ENCODE measurements around the gene CELF2.
"Not testable (repeated sequence)": the region's sequence is repeated elsewhere in the genome, so short reads cannot be mapped to it uniquely, and the experiment has no call there.

CELF2 gene

GRCh38 chr10:11178606-11179515, 161.2 kb downstream of the CELF2 start:
- no peak for DNase-seq

DNA sequence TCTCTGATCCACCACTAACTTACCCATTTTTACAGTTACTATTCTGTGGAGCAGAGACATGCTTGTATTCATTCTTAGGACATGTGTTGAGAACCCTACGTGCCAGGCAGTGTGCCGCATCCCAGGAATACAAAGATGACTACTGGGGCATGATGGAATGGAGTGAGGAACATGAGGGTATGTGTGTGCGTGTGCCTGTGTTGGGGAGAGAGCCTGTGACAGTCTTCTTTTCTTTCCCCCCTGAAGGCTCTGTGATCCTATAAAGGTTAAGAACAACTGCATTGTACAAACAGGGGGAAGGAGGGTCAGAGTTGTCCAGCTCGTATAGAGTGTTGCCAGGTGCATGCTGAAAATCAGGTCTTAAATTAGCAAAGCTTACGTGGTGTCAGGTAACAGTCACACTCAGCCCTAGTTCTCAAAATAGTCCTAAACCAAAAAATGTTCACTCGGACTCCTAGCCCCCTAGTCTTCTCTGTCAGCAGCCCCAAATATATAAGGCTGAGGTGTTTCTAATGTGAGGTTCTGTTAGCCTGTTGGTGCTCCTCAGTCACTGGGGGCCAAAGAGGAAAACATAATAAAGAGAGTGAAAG, 161.9 kb downstream of the CELF2 start:
- no peak for DNase-seq

DNA sequence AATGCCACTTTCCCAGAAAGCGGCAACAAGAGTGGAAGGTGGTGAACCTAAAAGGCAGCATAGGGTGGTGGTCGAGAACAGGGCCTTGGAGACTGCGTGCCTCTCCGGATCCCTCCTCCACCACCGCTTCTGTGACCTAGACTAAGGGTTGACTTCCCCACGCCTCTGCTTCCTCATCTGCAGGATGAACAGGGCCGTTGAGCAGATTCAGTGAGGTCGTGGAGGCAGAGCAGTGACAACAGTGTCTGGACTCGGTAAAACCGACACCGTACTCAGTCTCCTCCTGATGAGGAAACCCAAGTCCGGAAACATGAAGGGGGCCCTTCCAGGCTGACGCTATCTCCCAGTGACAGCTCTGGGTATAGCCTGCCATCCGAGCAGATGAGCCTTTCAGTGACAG, 162.6 kb downstream of the CELF2 start:
- DNase-seq = no peak

DNA sequence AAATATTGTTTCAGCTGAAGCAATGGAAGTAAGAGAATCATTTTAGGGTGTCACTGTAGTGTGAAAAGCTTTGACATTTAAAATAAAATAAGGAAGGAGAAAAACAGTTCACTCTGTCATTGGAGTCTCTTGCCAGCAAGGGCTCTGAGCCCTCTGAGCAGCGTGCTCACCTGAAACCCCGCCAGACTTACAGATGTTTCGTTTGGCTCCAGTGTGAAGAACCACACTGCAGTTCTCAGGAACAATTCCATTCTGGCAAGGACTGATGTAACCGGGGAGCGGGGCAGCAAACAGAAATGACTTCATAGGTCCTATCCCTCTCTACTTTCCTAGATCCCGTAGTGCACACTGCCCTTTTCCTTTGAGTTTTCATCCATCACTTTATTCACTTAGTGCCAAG, 164.3 kb downstream of the CELF2 start:
- DNase-seq = no peak

DNA sequence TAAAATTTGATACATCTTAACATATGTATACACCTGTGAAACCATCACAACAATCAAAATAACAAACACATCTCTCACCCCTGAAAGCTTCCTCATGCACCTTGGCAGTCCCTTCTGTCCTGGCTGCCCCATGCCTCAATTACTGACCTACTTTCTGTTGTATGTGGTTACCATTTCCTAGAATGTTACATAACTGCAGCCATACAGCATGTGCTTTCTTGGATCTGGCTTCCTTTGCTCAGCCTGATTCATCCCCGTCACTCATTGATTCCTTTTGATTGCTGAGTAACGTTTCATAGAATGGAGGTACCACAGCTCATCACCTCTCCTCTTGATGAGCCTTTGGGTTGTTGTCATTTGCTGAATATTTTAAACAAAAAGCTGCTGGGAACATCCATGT, 165.3 kb downstream of the CELF2 start:
- DNase-seq = no peak

- DNase-seq = no peak
Measured at GRCh38 chr10:11184093-11184492, 166.4 kb downstream of the CELF2 start.

GRCh38 chr10:11185128-11185665, 167.5 kb downstream of the CELF2 start:
- not testable (repeated sequence) for DNase-seq

GRCh38 chr10:11186374-11186773, 168.7 kb downstream of the CELF2 start:
- no peak for DNase-seq

- no peak for DNase-seq
Measured at GRCh38 chr10:11189582-11190376, 172.1 kb downstream of the CELF2 start.

GRCh38 chr10:11191190-11191589, 173.5 kb downstream of the CELF2 start:
- DNase-seq = no peak

GRCh38 chr10:11191678-11192077, 174.0 kb downstream of the CELF2 start:
- DNase-seq = no peak

DNA sequence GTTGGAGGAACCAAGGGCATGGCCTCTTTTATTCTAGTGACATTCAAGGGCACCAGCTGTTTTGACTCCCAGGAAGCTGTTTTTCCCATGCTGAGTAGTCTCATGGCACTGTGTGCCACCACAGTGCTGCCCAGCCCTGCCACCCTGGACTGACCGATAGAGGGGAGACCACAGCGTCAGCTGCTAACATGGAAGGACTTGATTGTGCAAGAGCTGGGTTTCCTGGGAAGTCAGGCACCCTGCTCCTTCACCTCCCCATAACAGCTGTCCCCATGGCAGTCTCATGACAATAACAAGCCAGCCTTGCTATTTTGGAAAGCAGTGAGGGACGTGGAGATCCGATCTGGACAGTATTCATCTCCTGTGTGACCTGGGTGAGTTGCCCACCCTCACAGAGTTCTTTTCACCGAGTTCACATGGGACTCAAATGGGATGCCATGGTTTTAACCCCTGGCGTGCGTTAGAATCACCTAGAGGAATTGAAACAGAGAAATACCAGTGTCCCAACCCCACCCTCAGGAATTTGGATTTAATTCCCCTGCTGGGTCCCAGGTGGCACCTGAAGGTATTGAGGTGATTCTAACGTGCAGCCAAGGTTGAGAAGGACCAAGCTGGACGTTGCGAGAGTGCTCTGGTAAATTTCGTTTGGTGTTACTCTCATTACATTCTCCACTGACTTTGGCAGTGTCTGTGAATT, 174.8 kb downstream of the CELF2 start:
- DNase-seq = no peak

GRCh38 chr10:11193001-11193551, 175.4 kb downstream of the CELF2 start:
- DNase-seq = no peak

DNA sequence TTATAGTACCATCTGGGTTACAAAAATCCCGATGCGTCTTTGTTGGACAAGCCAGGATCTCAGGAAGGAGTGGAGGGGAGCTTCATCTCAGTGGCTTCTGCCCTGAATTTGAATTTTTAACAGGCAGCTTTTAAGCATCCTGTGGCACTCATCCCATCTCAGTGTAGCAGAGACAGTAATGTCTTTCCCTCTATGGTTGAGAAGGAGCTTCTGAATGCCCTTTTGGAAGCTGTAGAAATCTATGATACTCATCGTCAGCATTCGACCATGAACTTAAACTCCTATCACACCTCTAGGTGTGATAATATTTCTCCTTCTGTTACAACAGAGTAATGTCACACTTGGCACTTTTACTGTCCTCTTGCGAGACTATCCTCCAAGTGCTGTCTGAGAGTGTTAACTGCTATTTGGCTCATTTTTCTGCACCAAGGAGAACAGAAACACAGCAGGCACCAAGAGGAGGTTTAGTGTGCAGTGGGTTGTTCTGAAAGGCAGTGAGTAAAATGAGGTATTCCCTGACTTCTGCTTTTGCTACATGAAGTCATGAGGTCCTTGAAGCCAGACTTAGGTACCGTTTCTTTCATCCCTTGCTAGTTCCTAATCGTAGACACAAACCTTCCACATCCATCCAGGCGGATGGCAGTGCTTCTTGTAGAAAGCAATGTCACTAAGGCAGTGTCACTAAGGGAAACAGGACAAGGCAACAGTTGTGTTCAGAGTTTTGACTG, 177.4 kb downstream of the CELF2 start:
- no peak for DNase-seq

DNA sequence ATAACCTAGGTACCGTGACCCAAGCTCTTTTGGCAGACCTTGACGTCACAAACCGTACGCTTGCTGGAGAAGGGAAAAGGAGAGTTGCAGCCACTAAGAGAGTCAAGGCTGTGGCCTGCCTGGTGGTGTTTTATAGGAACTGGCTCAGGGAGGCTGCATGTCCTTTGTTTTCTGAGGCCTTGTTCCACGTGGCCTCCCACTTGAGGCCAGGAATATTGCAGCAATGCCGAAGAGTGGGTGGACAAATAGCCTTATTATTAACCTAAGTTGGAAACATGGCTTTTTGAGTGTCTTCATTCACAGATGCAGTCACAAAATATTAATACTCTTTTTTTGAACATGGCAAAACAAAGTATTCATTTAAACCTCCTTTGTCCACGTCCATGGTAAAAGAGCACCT, 178.0 kb downstream of the CELF2 start:
- no peak for DNase-seq

DNA sequence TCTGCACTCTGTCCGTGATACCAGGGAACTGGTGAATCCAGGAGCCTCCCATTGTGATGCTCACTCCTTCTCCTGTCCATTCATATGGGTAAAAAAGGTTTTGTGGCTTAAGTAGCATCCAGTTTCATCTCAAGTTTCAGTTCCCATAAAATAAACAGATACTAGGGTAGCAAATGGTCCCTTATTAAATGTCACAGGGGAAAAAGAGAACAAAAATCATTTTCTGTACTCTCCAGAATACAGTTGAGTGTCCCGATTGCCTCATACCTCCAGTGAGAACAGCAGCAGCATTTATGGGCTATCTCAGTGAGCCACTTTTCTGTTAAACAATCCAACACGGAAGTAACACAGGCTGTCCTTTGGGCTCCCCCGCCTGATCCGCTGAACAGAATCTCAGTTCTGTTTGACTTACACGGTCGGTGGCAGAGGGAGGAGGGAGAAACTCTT, 179.6 kb downstream of the CELF2 start:
- DNase-seq = peak; percentile 6

DNA sequence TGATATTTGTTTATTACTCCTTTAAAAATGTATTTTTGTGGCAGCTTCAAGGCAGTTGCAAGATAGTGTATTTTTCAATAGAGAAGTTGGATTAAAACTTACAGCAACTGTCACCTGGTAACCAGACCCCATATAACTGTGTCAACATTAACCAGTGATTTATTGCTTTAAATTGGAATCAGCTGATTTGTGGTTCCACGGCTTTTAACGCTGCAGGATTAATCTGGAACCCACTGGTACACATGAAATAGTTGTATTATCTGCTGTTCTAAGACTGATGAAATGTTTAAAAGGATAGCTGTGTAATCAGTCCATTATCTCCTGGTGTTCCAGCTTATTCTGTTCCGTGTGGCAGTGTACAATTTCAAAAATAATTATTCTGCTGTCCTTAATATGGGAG, 180.2 kb downstream of the CELF2 start:
- peak; percentile 0 for DNase-seq

DNA sequence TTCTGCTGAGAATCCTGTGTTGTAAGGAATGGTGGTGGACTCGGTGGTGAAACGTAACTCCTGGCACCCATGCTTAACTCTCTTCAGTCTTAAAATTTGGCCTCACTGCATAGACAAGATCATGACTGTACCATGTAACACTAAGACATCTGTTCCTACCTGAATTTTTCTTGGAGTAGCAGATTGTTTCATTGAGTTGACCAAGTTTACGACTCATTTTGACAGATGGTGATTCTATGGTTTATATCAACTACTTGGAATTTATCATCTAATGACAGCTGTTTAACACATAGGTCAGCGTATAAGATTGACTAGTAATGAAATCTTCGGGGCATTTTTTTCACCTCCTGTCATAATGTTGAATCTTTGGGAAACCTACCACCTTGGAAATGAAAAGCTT, 184.2 kb downstream of the CELF2 start:
- DNase-seq = no peak

GRCh38 chr10:11204351-11204942, 186.8 kb downstream of the CELF2 start:
- no peak for DNase-seq

DNA sequence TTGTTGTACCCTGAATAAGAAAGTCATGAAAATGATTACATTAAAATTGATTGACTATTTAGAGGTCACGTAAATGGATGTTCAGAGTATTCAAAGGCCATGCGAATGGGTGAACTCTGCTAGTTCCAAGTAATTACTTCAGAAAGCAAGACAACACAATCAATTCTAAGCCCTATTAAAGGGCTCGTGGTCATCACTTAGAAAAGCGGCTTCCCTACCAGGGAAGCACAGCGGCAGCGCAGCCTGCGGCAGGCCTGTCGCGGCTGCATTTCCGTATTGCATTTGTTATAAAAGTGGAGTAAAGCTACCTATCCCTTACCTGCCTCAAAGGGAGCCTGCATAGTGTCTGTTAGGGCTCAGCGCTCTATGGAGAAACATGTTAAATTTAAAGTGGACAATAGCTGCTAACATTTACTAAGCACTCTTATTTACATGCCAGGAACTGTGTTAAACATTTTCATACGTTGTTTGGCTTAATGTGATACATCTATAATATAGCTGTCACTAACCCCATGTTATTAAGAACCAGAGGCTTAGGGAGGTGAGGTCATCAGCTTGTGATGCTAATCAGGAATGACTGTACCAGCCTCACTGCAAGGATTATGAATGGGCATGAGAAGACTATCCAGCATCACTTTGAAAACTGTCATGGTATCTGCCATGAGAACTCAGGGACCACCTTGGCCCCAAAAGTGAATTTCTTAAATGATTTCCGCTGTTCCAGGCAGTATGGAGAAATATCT, 187.5 kb downstream of the CELF2 start:
- no peak for DNase-seq

Measured in DMS153 (cell line).